ENCODE data around the gene SHISAL2A.
"Not testable (repeated sequence)": the region's sequence is repeated elsewhere in the genome, so short reads cannot be mapped to it uniquely, and the experiment has no call there.

The SHISAL2A gene

GRCh38 chr1:52692697-52693096, 59.7 kb downstream of the SHISAL2A start:
- no peak for DNase-seq

GRCh38 chr1:52693351-52693750, 60.4 kb downstream of the SHISAL2A start:
- not testable (repeated sequence) for DNase-seq

DNA sequence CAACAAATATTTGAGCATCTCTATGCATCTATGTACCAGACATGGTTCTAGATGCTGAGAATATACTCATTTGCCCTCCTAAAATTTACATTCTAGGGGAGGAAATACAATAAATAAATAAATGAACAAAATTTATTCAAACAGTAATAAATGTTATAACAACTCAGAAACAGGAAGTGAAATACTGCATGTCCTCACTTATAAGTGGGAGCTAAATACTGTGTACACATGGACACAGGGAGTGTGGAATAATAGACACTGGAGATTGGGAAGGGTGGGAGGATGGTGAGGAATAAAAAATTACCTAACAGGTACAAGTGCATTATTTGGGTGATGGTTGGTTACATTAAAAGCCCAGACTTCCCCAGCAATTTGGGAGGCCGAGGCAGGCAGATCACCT, 60.9 kb downstream of the SHISAL2A start:
- DNase-seq = no peak

DNA sequence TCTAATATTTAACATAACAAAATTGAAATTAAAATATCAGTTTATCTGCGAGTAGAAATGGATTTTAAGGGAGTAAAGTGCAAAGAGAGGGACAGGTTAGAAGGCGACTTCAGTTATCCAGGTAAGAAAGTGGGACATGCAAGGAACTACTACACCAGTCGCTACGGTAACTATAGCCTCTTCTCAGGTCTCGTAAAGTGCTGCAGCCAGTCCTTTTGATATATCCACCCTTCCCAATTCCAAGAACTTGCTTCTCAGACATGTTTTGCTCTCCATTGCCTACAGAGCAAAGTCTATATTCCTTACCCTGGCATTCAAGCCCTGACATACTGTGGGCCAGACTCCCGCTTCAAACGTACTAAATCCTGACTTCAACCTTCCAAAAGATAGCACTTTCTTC, 62.7 kb downstream of the SHISAL2A start:
- DNase-seq = no peak

GRCh38 chr1:52697795-52698674, 65.1 kb downstream of the SHISAL2A start, which contains the start of gene COA7:
COA7 (minus strand) TSS chr1:52698347; CDS start chr1:52698326, 21 bp downstream.
- peak; percentile 33 for DNase-seq

DNA sequence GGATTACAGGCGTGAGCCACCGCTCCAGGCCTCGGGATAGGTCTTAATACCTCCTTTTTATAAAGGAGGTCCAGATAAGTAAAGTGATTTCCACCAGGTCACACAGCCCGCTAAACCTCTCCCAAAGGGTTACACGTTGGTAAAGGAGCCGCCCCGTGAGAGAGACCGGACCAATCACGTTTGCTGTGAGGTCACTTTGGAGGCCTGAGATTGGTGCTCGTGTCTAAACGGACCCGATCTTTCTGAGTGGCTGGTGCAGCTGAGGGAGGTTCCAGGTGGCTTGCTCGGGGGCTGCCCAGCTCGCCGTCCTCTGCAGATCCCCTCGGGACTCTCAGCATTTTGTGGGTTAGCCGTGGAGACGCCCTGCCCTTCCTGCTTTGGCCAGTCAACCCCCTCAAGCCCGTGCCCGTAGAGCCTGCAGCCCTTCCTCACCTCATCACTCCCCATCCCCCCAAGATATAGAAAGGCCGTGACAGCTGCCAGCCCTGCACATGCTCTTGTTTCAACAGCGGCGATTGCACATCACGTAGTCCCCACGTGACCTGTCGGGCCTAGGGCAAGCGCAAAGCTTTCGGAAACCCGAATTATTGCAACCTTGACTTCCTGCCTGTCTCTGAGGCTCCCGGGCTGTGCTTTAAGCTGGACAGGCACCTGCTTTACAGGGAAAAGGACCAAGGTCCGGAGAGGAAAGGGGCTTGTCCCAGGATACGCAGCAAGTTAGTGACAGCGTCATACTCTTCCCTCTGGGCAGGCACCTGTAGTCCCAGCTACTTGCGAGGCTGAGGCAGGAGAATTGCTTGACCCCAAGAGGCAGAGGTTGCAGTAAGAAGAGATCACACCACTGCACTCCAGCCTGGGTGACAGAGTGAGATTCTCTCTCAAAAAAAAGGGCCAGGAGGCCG, 70.2 kb downstream of the SHISAL2A start:
- peak; percentile 60 for DNase-seq

DNA sequence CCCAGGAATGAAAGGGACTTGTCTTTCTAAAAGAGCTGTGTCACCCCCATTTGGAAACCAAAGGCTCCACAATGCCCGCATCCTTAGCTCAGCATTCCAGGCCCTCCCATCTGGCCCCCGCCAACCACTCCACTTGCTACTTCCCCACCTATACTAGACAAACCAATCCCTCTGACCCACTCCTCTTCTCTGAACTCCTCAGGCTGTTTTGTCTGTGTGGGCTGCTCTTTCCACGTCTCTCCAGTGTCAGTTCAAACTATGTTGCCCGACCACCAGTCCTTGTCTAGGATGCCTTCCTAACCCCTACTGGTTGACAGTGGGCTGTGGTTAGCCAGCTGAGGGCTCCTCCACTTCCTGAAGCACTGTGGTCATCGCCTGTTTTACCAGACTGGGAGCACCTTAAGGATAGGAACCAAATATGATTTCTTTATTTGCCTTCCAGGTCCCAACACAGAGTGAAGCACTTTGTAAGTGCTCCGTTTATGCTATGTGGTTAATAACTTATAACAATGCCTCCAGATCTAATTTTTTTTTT, 73.2 kb downstream of the SHISAL2A start:
- DNase-seq = no peak

Data from activated T-cell treated with anti-CD3 and anti-CD28 coated beads for 4 hours (primary cell).